ENCODE measurements around the gene TTLL11.

The TTLL11 gene

DNA sequence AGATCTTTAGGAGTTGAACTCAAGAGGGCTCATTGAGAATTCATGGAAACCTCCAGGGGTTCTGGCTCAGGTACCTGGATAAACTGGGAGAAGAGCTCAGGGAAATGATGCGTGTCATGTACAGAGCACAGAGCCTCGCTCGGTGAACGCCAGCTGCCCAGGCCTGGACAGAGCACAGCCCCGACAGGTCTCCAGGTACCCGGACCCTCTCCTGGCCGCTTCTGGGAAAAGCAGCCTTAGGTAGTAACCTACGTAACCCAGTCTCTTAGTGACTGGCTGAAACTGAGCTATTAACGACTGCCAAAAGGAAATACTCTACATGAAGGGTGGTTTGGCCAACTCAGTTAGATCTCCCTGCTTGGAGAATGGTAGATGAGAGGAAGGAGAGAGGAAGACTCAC, 157.4 kb downstream of the TTLL11 start:
- TF ChIP-seq, protein P1, sequence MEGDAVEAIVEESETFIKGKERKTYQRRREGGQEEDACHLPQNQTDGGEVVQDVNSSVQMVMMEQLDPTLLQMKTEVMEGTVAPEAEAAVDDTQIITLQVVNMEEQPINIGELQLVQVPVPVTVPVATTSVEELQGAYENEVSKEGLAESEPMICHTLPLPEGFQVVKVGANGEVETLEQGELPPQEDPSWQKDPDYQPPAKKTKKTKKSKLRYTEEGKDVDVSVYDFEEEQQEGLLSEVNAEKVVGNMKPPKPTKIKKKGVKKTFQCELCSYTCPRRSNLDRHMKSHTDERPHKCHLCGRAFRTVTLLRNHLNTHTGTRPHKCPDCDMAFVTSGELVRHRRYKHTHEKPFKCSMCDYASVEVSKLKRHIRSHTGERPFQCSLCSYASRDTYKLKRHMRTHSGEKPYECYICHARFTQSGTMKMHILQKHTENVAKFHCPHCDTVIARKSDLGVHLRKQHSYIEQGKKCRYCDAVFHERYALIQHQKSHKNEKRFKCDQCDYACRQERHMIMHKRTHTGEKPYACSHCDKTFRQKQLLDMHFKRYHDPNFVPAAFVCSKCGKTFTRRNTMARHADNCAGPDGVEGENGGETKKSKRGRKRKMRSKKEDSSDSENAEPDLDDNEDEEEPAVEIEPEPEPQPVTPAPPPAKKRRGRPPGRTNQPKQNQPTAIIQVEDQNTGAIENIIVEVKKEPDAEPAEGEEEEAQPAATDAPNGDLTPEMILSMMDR (IDR thresholded peaks at IDR 0.05; ENCODE audit: insufficient read depth, low read depth, low read length, missing control alignments), result no peak
- no peak overlapping the region for H3K4me3 ChIP-seq (ENCODE audit: low read length)
- DNase-seq (ENCODE audit: low read depth), result no peak

DNA sequence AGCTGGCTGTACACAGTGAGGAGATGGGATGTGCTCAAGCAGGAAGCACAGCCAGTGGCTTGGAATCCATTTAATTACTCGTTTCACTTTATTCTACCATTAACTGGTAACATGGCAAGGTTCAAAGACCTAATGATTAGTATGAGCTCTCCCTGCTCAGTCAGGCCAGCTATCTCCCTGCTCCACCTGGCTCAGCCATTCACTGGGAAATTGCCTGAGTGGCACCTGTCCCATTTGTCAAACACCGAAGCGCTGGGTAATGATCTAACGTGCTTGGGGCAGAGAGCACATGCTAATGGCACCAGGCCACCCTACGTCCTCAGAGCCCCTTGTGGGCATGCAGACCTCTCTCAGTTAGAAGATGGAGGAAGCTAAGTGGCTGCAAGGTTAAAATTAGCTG, 162.2 kb downstream of the TTLL11 start:
- H3K4me3 ChIP-seq (ENCODE audit: low read length), result no peak overlapping the region
- TF ChIP-seq, protein P1 (IDR thresholded peaks at IDR 0.05; ENCODE audit: insufficient read depth, low read depth, low read length, missing control alignments), result no peak
- no peak for DNase-seq (ENCODE audit: low read depth)

DNA sequence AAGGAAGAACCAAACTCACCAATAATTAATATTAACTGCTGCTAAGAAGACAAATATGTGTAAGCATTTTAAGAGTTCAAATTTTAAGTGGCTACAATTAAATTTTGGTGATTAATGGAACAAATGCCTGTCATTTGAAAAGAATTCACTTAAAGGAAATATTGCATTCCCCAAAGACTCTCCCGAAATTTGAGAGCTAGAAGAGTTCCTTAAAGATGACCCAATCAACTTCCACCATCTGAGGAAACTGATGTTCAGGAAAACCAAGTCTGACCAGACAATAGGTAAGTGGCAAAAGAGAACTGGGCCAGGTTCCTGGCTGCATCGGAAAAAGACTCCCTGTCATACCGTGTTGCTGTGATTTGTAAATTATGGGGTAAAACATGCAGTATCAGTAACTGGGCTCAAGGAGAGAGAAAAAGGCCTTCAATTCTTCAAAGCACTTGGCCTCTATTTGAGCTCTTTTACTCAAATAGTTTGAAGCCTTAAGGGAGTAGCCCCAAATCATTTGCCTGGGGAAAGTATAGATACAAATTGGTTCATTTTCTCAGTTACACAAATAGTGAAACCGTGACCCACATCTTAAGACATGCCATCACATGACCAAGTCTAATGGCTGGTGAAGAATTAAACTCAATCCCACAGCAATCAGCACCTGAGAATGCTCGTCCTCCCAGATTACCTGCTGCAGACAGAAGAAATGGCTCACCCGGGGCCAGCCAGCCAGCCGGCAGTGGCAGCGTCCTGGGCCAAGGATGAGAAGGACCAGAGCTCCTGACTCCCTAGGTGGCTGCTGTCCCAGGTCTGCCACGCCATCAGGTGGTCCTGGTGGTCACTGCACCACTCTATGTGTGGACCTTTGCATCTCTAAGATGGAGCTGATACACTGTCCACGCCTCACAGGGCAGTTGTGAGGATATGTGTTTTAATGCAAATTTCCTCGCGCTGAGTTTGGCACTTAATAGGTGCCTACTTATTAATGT, 162.9 kb downstream of the TTLL11 start:
- DNase-seq (ENCODE audit: low read depth), result no peak
- no peak overlapping the region for H3K4me3 ChIP-seq (ENCODE audit: low read length)
- TF ChIP-seq, protein P1 (IDR thresholded peaks at IDR 0.05; ENCODE audit: insufficient read depth, low read depth, low read length, missing control alignments), result no peak

DNA sequence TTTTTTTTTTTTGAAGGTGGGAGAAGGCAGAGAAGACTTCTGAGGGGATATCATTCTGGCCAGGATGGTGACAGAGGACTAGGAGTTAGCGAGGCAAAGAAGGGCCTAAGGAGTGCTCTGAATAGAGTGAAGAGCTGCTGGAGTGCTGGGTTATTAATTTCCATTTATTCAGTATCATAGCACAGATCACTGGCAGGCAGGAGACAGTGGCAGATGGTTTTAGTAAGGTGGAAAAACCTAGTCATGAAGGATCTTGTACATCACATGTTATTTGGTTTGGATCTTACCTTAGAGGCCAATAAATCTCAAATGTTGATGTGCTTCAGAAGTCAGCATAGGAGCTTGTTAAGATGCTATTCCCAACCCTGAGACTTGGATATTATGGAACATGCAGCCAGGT, 165.5 kb downstream of the TTLL11 start:
- TF ChIP-seq, protein P1 (IDR thresholded peaks at IDR 0.05; ENCODE audit: insufficient read depth, low read depth, low read length, missing control alignments), result no peak
- no peak overlapping the region for H3K4me3 ChIP-seq (ENCODE audit: low read length)
- DNase-seq (ENCODE audit: low read depth), result no peak

DNA sequence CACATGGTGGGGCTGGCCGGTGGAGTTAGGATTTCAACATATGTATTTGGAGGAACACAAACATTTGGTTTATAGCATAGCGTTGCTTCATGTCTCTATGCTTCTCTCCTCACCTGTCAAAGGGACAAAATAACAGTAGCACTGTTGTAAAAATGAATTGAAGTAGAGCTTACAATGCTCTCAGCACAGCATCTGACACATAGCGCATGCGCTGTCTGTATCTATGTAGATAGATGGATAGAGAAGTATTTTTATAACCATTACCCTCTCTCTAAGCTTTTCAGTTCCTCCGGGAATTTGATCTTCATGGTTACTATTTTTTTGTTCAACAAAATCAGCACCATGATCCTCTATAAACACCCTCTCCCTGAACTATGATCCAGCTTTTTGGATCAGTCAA, 166.0 kb downstream of the TTLL11 start:
- DNase-seq (ENCODE audit: low read depth), result no peak
- TF ChIP-seq, protein P1 (IDR thresholded peaks at IDR 0.05; ENCODE audit: insufficient read depth, low read depth, low read length, missing control alignments), result no peak

GRCh38 chr9:121926351-121926801, 166.7 kb downstream of the TTLL11 start:
- TF ChIP-seq, protein P1 (IDR thresholded peaks at IDR 0.05; ENCODE audit: insufficient read depth, low read depth, low read length, missing control alignments), result no peak
- no peak overlapping the region for H3K4me3 ChIP-seq (ENCODE audit: low read length)
- no peak for DNase-seq (ENCODE audit: low read depth)

More for the DNA sequence above, 166.0 kb downstream of the TTLL11 start:
- H3K4me3 ChIP-seq (ENCODE audit: low read length), result no peak overlapping the region
